ENCODE measurements around the gene PIGZ.

Gene PIGZ

DNA sequence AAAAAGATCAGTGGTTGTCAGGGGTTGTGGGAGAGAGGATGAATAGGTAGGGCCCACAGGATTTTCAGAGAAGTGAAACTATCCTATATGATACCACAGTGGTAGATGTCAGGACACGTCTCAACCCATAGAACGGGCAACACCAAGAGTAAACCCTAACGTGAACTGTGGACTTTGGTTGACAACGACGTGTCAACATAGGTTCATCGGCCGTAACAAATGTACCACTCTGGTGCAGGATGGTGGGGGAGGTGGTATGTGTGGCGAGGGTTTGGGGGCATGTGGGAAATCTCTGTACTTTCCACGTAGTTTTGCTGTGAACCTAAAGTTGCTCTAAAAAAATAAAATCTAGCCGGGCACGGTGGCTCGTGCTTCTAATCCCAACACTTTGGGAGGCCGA is 13.0 kb upstream of the PIGZ start:
- DNase-seq = no peak

DNA sequence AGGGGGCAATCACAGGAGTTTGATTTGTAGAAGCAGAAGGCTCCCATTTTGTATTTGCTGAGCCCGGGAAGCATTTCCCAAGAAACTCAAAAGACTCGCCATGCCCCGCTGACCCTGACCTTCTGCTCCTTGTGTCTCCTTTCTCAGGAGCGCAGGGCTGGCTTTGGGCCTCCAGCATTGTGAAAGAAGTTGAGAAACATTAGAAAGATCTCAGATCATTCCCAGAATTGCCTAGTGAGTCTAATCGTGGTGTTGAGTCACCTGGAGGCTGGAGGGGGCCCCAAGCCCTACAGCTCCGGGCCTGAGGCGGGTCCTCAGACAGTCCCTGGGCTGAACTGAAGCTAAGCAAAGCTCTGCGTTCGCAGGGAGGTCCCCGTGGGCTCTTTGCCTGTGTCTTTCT is 10.9 kb upstream of the PIGZ start:
- no peak for DNase-seq

GRCh38 chr3:196976941-196977340 is 8.3 kb upstream of the PIGZ start:
- DNase-seq = no peak

GRCh38 chr3:196975349-196975748 is 6.7 kb upstream of the PIGZ start:
- no peak for DNase-seq

GRCh38 chr3:196974661-196975060 is 6.0 kb upstream of the PIGZ start:
- DNase-seq = no peak

DNA sequence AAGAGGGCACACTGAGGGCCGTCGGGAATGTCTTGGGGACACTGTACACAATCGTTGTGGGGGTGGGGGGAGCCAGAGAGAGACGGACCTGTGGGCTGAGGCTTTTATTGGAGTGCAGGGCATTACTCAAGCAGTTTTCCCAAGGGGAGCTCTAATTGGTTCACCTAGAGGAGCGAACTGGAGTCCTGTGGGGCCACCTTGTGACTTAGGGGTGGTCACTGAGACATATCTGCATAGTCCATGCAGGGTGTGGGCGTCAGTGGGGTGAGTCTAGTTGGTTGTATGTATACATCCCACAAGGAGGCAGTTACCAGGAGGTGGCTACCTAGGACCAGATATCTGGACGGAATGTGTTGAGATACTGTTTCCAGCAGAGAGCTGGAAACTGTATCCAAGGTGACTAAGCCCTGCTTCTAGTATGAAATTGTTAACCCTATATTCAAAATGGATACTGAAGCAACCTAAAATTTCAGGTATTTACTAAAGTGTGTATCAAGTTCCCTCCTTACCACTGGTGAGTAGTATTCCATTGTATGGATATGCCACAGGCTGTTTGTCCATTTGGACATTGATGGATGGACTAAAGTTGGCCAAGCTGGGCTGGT is 2.6 kb upstream of the PIGZ start:
- no peak for DNase-seq

- DNase-seq = no peak
These were observed 2.0 kb upstream of the PIGZ start for GRCh38 chr3:196970547-196971093.

GRCh38 chr3:196969660-196970546 is 1.3 kb upstream of the PIGZ start:
- peak; percentile 64 for DNase-seq

DNA sequence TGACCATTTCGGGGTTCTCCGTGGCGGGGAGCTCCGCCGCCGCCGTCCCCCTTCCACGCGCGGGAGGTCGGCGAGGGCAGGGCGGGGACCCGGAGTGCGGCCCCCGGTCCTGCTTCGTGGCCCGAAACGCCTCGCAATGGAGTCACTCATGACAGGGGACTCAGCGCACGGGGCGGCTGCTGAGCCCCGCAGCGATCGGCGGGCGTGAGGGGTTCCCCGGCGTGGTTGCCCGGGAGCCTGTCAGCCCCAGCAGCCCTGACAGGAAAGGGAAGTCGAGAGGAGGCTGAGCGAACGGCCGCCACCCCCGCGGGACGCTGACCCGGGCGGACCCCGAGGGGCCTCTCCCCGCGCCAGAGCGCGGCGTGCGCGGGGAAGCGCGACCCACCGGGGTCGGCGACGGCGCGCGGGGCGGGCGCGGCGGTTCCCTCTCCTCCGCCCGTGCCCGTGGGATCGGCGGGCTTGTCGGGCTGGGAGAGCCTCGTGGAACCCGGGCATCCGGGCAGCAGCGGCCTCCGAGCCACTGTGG is 564 bp upstream of the PIGZ start:
- DNase-seq = peak; percentile 51

GRCh38 chr3:196967412-196968232 is 1.0 kb downstream of the PIGZ start:
- DNase-seq = no peak

- DNase-seq = no peak
These were observed 1.9 kb downstream of the PIGZ start for GRCh38 chr3:196966526-196967401.

- DNase-seq = no peak
These were observed 2.8 kb downstream of the PIGZ start for GRCh38 chr3:196965804-196966173.

- no peak for DNase-seq
These were observed 3.4 kb downstream of the PIGZ start for GRCh38 chr3:196965112-196965803.

DNA sequence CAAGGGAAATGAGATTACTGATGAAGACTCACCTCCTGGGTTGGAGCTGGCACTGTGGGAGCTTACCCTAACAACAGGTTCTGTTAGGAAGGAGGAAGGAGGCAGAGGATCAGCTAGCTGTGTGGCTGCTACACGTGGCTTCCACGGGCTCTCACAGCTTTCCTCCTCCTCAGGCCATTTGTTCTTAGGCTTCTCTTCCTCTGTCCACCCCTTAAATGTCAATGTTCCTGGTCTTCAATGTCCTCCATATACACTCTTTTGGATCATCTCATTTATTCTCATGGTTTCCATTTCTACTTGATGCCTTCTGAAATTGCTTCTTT is 5.0 kb downstream of the PIGZ start:
- DNase-seq = no peak

- DNase-seq = no peak
These were observed 5.6 kb downstream of the PIGZ start for GRCh38 chr3:196962930-196963630.

DNA sequence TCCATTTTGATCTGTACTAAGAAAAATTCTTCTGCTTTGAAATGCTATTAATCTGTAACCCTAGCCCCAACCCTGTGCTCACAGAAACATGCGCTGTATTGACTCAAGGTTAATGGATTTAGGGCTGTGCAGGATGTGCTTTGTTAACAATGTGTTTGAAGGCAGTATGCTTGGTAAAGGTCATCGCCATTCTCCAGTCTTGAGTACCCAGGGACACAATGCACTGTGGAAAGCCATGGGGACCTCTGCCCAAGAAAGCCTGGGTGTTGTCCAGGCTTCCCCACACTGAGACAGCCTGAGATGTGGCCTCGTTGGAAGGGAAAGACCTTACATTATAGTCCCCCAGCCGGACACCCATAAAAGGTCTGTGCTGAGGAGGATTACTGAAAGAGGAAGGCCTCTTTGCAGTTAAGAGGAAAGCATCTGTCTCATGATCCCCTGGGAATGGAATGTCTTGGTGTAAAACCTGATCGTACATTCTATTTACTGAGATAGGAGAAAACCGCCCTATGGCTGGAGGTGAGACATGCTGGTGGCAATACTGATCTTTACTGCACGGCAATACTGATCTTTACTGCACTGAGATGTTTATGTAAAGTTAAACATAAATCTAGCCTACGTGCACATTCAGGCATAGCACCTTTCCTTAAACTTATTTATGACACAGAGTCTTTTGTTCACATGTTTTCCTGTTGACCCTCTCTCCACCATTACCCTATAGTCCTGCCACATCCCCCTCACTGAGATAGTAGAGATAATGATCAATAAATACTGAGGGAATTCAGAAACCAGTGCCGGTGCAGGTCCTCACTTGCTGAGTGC is 6.3 kb downstream of the PIGZ start:
- DNase-seq = no peak

GRCh38 chr3:196954832-196955231 is 13.8 kb downstream of the PIGZ start:
- DNase-seq = no peak

DNA sequence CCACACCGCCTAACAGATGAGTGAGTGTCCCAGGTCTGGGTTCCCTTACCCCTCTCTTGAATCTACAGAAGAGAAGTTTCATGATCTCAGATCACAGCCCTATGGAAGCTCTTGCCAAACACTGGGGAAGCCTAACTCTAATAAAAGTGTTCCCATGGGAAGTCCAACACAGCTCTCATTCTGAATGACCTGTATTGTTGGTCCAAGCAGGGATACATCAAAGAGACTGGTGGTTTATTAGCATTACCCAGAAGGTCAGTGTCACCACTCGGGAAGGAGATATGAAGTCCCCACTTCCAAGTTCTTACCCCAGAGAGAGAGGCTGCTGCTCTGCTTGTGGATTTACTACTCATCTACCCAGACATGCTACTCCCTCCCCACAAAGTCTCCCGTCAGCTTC is 17.3 kb downstream of the PIGZ start:
- DNase-seq = no peak

DNA sequence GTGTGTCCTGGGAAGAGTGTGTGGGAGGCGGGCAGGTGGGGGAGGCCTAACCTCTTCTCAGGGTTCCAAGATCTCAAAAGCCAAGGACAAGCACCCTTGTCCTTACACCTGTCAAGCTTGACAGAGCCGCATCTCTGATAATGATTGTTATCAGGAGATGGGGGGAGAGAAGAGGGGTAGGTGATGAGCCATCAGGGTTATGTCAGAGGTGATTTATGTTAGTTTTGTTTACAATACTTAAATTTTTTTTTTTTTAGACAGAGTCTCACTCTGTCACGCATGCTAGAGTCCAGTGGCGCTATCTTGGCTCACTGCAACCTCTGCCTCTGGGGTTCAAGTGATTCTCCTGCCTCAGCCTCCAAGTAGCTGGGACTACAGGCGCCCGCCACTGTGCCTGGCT is 18.9 kb downstream of the PIGZ start:
- DNase-seq = no peak

GRCh38 chr3:196949285-196949619 is 19.4 kb downstream of the PIGZ start:
- no peak for DNase-seq
